Neutrophil (primary cell): Measurements from ENCODE around the gene MPC1.

Experiments
- H3K27ac ChIP-seq: fragments of 200-600 bp; sonication (generic); 2 replicates; pipeline ENCODE4 v1.5.1; 2016; ENCODE audit warnings: mild to moderate bottlenecking, moderate library complexity
- H3K27me3 ChIP-seq: fragments of 200-600 bp; sonication (generic); 2 replicates; pipeline ENCODE4 v1.6.0; 2016; ENCODE audit warnings: mild to moderate bottlenecking
- H3K36me3 ChIP-seq: fragments of 200-600 bp; sonication (generic); 2 replicates; pipeline ENCODE4 v1.5.1; 2017
- H3K4me1 ChIP-seq, 2 experiments: fragments of 200-600 bp in 1 of 2; sonication (generic) in 1 of 2; 1 replicate in 1 of 2; 2 replicates in 1 of 2; pipeline versions ENCODE4 v1.5.1 to v1.6.1; 2013 to 2016; ENCODE audit warnings: low read depth in 1 of 2, low read length in 1 of 2, mild to moderate bottlenecking in 1 of 2, moderate library complexity in 1 of 2; ENCODE audit not compliant: control insufficient read depth in 1 of 2, insufficient read depth in 1 of 2
- H3K4me3 ChIP-seq, 2 experiments: fragments of 200-600 bp in 1 of 2; sonication (generic) in 1 of 2; 1 replicate in 1 of 2; 2 replicates in 1 of 2; pipeline ENCODE4 v1.5.1; 2013 to 2016; ENCODE audit warnings: low read depth in 1 of 2, low read length in 1 of 2, mild to moderate bottlenecking in 1 of 2, moderate library complexity in 1 of 2
- H3K9me3 ChIP-seq: fragments of 200-600 bp; sonication (generic); 2 replicates; pipeline ENCODE4 v1.5.1; 2016
- TF ChIP-seq, protein P1 (sequence below): fragments of 200-600 bp; sonication (generic); IDR thresholded peaks from 2 replicates; pipeline ENCODE4 v1.5.1; 2016; ENCODE audit warnings: antibody characterized with exemption

MPC1 gene

DNA sequence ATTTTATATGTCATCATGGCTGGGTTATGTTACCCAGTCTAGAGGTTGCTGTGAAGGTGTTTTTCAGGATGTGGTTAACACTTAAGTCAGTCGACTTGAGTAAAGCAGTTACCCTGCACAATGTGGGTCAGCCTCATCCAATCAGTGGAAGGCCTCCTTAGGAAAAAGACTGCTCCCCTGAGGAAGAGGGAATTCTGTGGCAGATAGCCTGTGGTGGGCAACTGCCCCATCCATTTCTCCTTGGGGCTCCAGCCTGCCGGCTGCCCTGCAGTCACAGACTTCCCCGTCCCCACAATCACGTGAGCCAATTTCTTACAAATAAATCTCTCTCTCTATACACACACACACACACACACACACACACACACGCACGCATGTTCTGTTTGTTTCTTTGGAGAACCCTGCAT lies 34.5 kb upstream of the MPC1 start:
- Histone ChIP-seq H3K27ac (no peak overlapping the region), H3K27me3 (no peaks in the 10 kb centered on the region), H3K9me3 (no peaks in the 10 kb centered on the region), H3K4me1 (no peaks in the 10 kb centered on the region), H3K36me3 (peaks cover 100% of the 10 kb centered on the region), H3K4me3 (no peak overlapping the region)
- TF ChIP-seq, protein P1, sequence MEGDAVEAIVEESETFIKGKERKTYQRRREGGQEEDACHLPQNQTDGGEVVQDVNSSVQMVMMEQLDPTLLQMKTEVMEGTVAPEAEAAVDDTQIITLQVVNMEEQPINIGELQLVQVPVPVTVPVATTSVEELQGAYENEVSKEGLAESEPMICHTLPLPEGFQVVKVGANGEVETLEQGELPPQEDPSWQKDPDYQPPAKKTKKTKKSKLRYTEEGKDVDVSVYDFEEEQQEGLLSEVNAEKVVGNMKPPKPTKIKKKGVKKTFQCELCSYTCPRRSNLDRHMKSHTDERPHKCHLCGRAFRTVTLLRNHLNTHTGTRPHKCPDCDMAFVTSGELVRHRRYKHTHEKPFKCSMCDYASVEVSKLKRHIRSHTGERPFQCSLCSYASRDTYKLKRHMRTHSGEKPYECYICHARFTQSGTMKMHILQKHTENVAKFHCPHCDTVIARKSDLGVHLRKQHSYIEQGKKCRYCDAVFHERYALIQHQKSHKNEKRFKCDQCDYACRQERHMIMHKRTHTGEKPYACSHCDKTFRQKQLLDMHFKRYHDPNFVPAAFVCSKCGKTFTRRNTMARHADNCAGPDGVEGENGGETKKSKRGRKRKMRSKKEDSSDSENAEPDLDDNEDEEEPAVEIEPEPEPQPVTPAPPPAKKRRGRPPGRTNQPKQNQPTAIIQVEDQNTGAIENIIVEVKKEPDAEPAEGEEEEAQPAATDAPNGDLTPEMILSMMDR: no peak

DNA sequence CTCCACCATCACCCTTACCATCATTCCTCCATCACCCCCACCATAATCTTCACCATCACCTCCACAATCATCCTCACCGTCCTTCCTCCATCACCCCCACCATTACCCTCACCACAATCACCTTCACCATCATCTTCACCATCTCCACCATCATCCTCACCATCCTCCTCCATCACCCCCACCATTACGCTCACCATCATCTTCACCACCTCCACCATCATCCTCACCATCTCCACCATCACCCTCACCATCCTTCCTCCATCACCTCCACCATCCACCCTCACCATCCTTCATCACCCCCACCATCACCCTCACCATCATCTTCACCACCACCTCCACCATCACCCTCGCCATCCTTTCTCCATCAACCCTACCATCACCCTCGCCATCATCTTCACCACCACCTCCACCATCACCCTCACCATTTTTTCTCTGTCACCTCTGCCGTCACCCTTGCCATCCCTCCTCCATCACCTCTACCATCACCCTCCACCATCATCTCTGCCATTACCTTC lies 33.1 kb upstream of the MPC1 start:
- Histone ChIP-seq H3K27ac (no peak overlapping the region), H3K36me3 (peaks cover 100% of the 10 kb centered on the region), H3K27me3 (no peaks in the 10 kb centered on the region), H3K9me3 (no peaks in the 10 kb centered on the region), H3K4me1 (no peaks in the 10 kb centered on the region), H3K4me3 (no peak overlapping the region)
- TF ChIP-seq, protein P1: no peak

DNA sequence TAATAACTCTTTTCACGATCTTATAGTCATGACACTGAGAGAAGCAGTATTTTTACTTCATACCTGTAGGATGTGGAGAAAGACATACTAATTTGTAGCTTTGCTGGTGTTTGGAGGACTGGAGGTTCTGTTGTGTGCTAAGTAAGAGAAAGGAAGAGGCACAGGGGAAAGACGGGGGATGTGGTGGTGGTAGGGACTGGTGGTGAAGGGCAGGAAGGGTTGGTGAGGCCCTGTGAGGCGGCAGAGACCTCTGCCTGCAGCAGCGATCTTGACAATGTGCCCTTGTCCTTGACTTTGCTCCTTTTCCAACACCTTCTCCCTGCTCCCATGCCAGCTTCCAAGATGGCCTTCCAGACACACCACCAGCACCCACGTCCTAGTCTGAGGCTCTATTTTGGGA lies 32.6 kb upstream of the MPC1 start:
- H3K9me3 ChIP-seq: no peaks in the 10 kb centered on the region
- peaks cover 100% of the 10 kb centered on the region for H3K36me3 ChIP-seq
- no peaks in the 10 kb centered on the region for H3K4me1 ChIP-seq
- H3K27me3 ChIP-seq: no peaks in the 10 kb centered on the region
- H3K4me3 ChIP-seq: no peak overlapping the region
- no peak overlapping the region for H3K27ac ChIP-seq
- TF ChIP-seq, protein P1: no peak

DNA sequence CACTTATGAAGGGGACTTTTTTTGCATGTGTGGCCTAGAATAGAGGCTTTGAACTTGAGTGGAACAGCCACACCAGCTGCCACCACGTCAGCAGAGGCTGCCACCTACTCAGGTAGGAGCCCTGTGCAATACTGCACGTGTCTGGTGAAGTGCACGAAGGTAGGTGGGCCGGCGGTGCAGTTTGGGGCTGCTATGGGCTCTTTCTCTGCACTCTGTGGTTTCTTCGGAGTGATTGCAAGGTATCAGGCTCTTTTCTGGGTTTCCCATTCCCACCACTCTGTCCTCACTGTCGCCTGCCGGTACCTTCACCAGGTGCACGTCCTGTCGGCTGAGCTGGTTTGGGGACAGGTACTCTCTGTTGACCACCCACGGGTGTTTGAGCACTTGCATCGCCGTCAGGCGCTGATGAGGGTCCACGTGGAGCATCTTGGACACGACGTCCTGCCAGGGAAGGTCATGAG lies 30.8 kb upstream of the MPC1 start:
- no peaks in the 10 kb centered on the region for H3K27me3 ChIP-seq
- TF ChIP-seq, protein P1: no peak
- peaks cover 98% of the 10 kb centered on the region for H3K36me3 ChIP-seq
- H3K9me3 ChIP-seq: no peaks in the 10 kb centered on the region
- no peaks in the 10 kb centered on the region for H3K4me1 ChIP-seq
- H3K27ac ChIP-seq: no peak overlapping the region
- H3K4me3 ChIP-seq: no peak overlapping the region

DNA sequence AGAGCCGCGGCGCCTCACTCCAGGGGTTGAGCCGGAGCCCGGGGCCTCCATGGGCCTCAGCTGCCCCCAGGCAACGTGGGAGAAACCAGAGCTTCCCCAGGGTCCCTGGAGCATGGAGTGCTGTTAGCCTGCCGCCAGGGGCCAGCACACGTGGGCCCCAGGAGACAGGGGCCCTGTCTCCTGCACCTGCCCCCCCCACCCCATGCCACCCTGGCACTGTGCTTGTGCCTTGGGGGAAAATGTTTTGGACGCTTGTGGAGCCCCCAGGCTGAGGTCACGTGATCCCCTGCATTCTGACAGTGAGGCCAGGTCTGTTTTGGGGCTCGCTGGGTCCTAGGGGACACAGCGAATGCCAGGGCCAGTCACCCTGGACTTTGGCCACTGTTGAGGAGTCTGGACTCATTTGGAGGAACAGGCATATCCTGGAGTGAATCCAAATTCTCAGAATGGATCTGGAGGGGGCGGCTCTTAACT lies 30.2 kb upstream of the MPC1 start:
- Histone ChIP-seq H3K4me3 (no peak overlapping the region), H3K36me3 (peaks cover 96% of the 10 kb centered on the region), H3K27me3 (no peaks in the 10 kb centered on the region), H3K4me1 (no peaks in the 10 kb centered on the region), H3K27ac (no peak overlapping the region), H3K9me3 (no peaks in the 10 kb centered on the region)
- TF ChIP-seq, protein P1: no peak
